HepG2 (cell line): ENCODE results near the gene MFNG. TPM values are rescaled to one million over a fixed set of nuclear protein-coding genes. Genes with fewer than 3 reads are reported as not detected.

ENCODE experiments used
- BCL6 ChIP-seq: IDR thresholded peaks from 2 replicates; pipeline ENCODE4 v1.6.1; 2016; ENCODE audit warnings: missing genetic modification reagents, missing compliant biosample characterization
- CHD4 ChIP-seq: fragments of 200-600 bp; sonication (generic); IDR thresholded peaks from 2 replicates; pipeline ENCODE4 v1.7.0; 2017; ENCODE audit warnings: mild to moderate bottlenecking, low read length, borderline replicate concordance
- HOXA9 ChIP-seq: sonication (generic); formaldehyde crosslinking; IDR thresholded peaks from 2 replicates; pipeline ENCODE4 v1.8.1; 2022; ENCODE audit warnings: missing genetic modification reagents, mild to moderate bottlenecking, moderate library complexity, borderline replicate concordance
- MBD4 ChIP-seq: IDR thresholded peaks from 2 replicates; pipeline ENCODE4 v1.6.1; 2012; ENCODE audit warnings: low read length, inconsistent platforms, borderline replicate concordance
- MTF2 ChIP-seq: sonication (generic); formaldehyde crosslinking; IDR thresholded peaks from 2 replicates; pipeline ENCODE4 v1.5.0; 2020; ENCODE audit warnings: missing genetic modification reagents, borderline replicate concordance
- NFKBIZ ChIP-seq: IDR thresholded peaks from 2 replicates; pipeline ENCODE4 v1.6.1; 2018; ENCODE audit warnings: missing genetic modification reagents, missing compliant biosample characterization
- PHF20 ChIP-seq: sonication (generic); formaldehyde crosslinking; IDR thresholded peaks from 2 replicates; pipeline ENCODE4 v1.5.0; 2020; ENCODE audit warnings: mild to moderate bottlenecking, missing genetic modification reagents
- POLR2AphosphoS2 ChIP-seq: IDR thresholded peaks from 2 replicates; pipeline ENCODE4 v1.6.1; 2011; ENCODE audit warnings: low read depth, low read length, improper control_type of control experiment
- RCOR2 ChIP-seq: IDR thresholded peaks from 2 replicates; pipeline ENCODE4 v1.6.1; 2016; ENCODE audit warnings: missing biosample characterization, missing genetic modification reagents
- SMAD1 ChIP-seq: sonication (generic); formaldehyde crosslinking; IDR thresholded peaks from 2 replicates; pipeline ENCODE4 v1.4.0; 2020; ENCODE audit warnings: missing genetic modification reagents, low read depth, mild to moderate bottlenecking, borderline replicate concordance
- ZKSCAN5 ChIP-seq: sonication (generic); formaldehyde crosslinking; IDR thresholded peaks from 2 replicates; pipeline ENCODE4 v1.5.1; 2020; ENCODE audit warnings: mild to moderate bottlenecking, missing genetic modification reagents
- ZMYM3 ChIP-seq: sonication (generic); formaldehyde crosslinking; IDR thresholded peaks from 2 replicates; pipeline ENCODE4 v1.5.1; 2020; ENCODE audit warnings: mild to moderate bottlenecking, missing genetic modification reagents
- ZNF629 ChIP-seq: sonication (generic); formaldehyde crosslinking; conservative IDR thresholded peaks from 2 replicates; pipeline ENCODE4 v1.5.0; 2020; ENCODE audit warnings: missing genetic modification reagents
- ZNF709 ChIP-seq: sonication (generic); formaldehyde crosslinking; IDR thresholded peaks from 2 replicates; pipeline ENCODE4 v1.5.0; 2020; ENCODE audit warnings: mild to moderate bottlenecking, missing genetic modification reagents
- polyA plus RNA-seq, 8 experiments: library from polyadenylated mRNA; depleted of rRNA in 3 of 8; stranded (reverse) in 7 of 8; unstranded in 1 of 8; fragments of >200 nt; fragmentation: Illumina TruSeq in 4 of 8; extraction: Trizol in 4 of 8; gene quantifications; 2 replicates each; pipeline versions ENCODE4 v1.2.1 to v1.2.3, GENCODE V29; 2011 to 2016; ENCODE audit warnings: low read depth in 4 of 8, missing spikeins in 1 of 8, mixed read lengths in 1 of 8; ENCODE audit not compliant: insufficient read depth in 1 of 8
- total RNA-seq, 5 experiments: library from RNA; depleted of rRNA; stranded (reverse); fragments of >200 nt; fragmentation: Illumina TruSeq; extraction: Trizol; gene quantifications; 2 replicates each; pipeline ENCODE4 v1.2.3, GENCODE V29; 2016; ENCODE audit warnings: low read depth in 1 of 5
- TF ChIP-seq, protein P1 (sequence below): sonication (generic); formaldehyde crosslinking; IDR thresholded peaks from 2 replicates; pipeline ENCODE4 v1.8.0; 2022; ENCODE audit warnings: missing genetic modification reagents, mild to moderate bottlenecking, borderline replicate concordance
- TF ChIP-seq, protein P2 (sequence below), 2 experiments: sonication (generic) in 1 of 2; formaldehyde crosslinking in 1 of 2; IDR thresholded peaks; 2 replicates each; pipeline versions ENCODE4 v1.4.0 to v1.6.1; 2018 to 2020; ENCODE audit warnings: missing genetic modification reagents in 2 of 2, borderline replicate concordance in 1 of 2, low read depth in 1 of 2, mild to moderate bottlenecking in 1 of 2, missing biosample characterization in 1 of 2
- TF ChIP-seq, protein P3 (sequence below): sonication (generic); formaldehyde crosslinking; IDR thresholded peaks from 2 replicates; pipeline ENCODE4 v1.4.0; 2020; ENCODE audit warnings: missing genetic modification reagents
- TF ChIP-seq, protein P4 (sequence below): sonication (generic); formaldehyde crosslinking; IDR thresholded peaks from 2 replicates; pipeline ENCODE4 v1.4.0; 2020; ENCODE audit warnings: mild to moderate bottlenecking, missing genetic modification reagents
- TF ChIP-seq, protein P5 (sequence below): sonication (generic); formaldehyde crosslinking; IDR thresholded peaks from 2 replicates; pipeline ENCODE4 v1.8.1; 2023; ENCODE audit warnings: mild to moderate bottlenecking, missing genetic modification reagents
- TF ChIP-seq, protein P6 (sequence below): sonication (generic); formaldehyde crosslinking; IDR thresholded peaks from 2 replicates; pipeline ENCODE4 v1.4.0; 2020; ENCODE audit warnings: missing genetic modification reagents, low read depth, mild to moderate bottlenecking, borderline replicate concordance

Gene MFNG
- total and polyA plus RNA-seq, 2 of the 13 experiments (the other 11 are each of a cell fraction or from before 2014, with no cell fraction given): 1.0 to 11.7 TPM

DNA sequence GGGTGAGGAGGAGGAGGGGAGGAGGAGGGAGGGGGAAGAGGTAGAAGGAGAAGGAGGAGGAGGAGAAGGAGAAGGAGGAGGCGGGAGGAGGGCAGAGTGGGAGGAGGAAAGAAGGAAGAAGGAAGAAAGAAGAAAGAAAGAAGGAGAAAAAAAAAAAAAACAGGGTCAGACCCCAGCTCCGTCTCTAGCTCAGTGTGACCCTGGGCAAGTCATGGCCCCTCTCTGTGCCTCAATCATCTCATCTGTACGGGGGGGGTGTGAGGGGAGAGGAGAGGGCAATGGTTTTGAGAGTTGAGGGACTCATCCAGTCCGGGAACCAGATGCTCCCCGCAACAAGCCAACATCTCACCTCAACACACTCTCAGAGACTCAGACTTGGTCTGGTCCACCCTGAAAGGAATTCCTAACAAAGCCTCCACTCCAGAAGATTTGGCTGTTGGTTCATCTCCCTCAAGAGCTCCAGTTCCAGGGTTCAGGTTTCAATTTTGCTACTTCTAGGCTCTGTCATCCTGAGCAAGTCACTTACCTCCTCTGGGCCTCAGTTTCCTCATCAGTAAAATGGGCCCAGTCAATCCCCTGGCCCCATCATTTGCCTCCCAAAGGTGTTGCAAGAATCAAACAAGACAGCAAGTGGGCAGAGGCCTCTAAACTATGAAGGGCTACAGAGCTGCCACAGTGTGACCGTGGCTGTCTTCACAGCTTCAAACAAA is 25.4 kb upstream of the MFNG start (continued):
- TF ChIP-seq, protein P1, sequence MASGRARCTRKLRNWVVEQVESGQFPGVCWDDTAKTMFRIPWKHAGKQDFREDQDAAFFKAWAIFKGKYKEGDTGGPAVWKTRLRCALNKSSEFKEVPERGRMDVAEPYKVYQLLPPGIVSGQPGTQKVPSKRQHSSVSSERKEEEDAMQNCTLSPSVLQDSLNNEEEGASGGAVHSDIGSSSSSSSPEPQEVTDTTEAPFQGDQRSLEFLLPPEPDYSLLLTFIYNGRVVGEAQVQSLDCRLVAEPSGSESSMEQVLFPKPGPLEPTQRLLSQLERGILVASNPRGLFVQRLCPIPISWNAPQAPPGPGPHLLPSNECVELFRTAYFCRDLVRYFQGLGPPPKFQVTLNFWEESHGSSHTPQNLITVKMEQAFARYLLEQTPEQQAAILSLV (CRISPR knock-in tag): no peak
- TF ChIP-seq BCL6 (CRISPR knock-in tag): no peak
- TF ChIP-seq ZKSCAN5 (CRISPR knock-in tag): no peak
- TF ChIP-seq ZNF709 (CRISPR knock-in tag): no peak
- TF ChIP-seq RCOR2 (CRISPR knock-in tag): 0 out of 2 replicates have a peak, but pooled peaks have one; percentile 44
- TF ChIP-seq MBD4: no peak
- TF ChIP-seq MTF2 (CRISPR knock-in tag): no peak
- TF ChIP-seq HOXA9: no peak
- TF ChIP-seq, protein P2, sequence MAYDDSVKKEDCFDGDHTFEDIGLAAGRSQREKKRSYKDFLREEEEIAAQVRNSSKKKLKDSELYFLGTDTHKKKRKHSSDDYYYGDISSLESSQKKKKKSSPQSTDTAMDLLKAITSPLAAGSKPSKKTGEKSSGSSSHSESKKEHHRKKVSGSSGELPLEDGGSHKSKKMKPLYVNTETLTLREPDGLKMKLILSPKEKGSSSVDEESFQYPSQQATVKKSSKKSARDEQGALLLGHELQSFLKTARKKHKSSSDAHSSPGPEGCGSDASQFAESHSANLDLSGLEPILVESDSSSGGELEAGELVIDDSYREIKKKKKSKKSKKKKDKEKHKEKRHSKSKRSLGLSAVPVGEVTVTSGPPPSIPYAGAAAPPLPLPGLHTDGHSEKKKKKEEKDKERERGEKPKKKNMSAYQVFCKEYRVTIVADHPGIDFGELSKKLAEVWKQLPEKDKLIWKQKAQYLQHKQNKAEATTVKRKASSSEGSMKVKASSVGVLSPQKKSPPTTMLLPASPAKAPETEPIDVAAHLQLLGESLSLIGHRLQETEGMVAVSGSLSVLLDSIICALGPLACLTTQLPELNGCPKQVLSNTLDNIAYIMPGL (CRISPR knock-in tag; IDR thresholded peaks at IDR 0.05; ENCODE audit: borderline replicate concordance in 1 of 2, low read depth in 1 of 2): 0 out of 4 replicates have a peak, but pooled peaks of 1 of the 2 experiments have one; percentile 4
- TF ChIP-seq, protein P3, sequence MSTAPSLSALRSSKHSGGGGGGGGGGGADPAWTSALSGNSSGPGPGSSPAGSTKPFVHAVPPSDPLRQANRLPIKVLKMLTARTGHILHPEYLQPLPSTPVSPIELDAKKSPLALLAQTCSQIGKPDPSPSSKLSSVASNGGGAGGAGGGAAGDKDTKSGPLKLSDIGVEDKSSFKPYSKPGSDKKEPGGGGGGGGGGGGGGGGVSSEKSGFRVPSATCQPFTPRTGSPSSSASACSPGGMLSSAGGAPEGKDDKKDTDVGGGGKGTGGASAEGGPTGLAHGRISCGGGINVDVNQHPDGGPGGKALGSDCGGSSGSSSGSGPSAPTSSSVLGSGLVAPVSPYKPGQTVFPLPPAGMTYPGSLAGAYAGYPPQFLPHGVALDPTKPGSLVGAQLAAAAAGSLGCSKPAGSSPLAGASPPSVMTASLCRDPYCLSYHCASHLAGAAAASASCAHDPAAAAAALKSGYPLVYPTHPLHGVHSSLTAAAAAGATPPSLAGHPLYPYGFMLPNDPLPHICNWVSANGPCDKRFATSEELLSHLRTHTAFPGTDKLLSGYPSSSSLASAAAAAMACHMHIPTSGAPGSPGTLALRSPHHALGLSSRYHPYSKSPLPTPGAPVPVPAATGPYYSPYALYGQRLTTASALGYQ: peak; percentile 33; the same call in 1 of the 2 replicates
- TF ChIP-seq CHD4: peak; percentile 35; the same call in 1 of the 2 replicates
- no peak for TF ChIP-seq SMAD1 (CRISPR knock-in tag)
- no peak for TF ChIP-seq NFKBIZ (CRISPR knock-in tag)
- TF ChIP-seq, protein P4, sequence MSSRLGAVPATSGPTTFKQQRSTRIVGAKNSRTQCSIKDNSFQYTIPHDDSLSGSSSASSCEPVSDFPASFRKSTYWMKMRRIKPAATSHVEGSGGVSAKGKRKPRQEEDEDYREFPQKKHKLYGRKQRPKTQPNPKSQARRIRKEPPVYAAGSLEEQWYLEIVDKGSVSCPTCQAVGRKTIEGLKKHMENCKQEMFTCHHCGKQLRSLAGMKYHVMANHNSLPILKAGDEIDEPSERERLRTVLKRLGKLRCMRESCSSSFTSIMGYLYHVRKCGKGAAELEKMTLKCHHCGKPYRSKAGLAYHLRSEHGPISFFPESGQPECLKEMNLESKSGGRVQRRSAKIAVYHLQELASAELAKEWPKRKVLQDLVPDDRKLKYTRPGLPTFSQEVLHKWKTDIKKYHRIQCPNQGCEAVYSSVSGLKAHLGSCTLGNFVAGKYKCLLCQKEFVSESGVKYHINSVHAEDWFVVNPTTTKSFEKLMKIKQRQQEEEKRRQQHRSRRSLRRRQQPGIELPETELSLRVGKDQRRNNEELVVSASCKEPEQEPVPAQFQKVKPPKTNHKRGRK: peak; percentile 79
- no peak for TF ChIP-seq POLR2AphosphoS2
- TF ChIP-seq, protein P5, sequence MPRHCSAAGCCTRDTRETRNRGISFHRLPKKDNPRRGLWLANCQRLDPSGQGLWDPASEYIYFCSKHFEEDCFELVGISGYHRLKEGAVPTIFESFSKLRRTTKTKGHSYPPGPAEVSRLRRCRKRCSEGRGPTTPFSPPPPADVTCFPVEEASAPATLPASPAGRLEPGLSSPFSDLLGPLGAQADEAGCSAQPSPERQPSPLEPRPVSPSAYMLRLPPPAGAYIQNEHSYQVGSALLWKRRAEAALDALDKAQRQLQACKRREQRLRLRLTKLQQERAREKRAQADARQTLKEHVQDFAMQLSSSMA (CRISPR knock-in tag): no peak
- peak; percentile 90 for TF ChIP-seq ZMYM3 (CRISPR knock-in tag)
- peak; percentile 98 for TF ChIP-seq ZNF629 (CRISPR knock-in tag)
- no peak for TF ChIP-seq PHF20 (CRISPR knock-in tag)
- TF ChIP-seq, protein P6, sequence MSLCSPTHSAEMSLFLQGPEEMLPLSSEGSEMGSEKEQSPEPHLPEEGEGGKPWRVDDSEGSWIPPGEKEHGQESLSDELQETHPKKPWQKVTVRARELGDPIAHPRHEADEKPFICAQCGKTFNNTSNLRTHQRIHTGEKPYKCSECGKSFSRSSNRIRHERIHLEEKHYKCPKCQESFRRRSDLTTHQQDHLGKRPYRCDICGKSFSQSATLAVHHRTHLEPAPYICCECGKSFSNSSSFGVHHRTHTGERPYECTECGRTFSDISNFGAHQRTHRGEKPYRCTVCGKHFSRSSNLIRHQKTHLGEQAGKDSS: 0 out of 2 replicates have a peak, but pooled peaks have one; percentile 4
